Neural progenitor cell (in vitro differentiated cells): ENCODE results near the gene CCDC112.

Source experiments
- EZH2phosphoT487 ChIP-seq: fragments of 200-600 bp; sonication (generic); IDR thresholded peaks from 2 replicates; pipeline ENCODE4 v1.6.1; 2017; ENCODE audit warnings: antibody characterized with exemption
- TF ChIP-seq, protein P1 (sequence below): fragments of 200-600 bp; sonication (generic); IDR thresholded peaks from 2 replicates; pipeline ENCODE4 v1.5.1; 2017; ENCODE audit warnings: antibody characterized with exemption, mild to moderate bottlenecking

DNA sequence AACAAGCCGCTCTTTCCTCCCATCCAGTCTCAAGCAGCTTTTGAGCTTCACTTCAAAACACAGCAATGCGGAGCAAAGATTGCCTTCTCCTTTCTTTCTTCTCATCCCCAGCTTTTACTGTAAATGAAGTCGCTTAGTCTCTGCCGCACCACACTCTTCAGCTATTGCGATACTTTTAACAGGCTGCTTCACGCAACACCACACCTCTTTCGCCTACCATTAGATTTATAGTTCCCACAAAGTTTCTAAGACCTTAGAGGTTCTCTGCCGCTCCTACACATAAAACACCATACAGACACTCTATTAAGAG lies 34.5 kb downstream of the CCDC112 start:
- TF ChIP-seq, protein P1, sequence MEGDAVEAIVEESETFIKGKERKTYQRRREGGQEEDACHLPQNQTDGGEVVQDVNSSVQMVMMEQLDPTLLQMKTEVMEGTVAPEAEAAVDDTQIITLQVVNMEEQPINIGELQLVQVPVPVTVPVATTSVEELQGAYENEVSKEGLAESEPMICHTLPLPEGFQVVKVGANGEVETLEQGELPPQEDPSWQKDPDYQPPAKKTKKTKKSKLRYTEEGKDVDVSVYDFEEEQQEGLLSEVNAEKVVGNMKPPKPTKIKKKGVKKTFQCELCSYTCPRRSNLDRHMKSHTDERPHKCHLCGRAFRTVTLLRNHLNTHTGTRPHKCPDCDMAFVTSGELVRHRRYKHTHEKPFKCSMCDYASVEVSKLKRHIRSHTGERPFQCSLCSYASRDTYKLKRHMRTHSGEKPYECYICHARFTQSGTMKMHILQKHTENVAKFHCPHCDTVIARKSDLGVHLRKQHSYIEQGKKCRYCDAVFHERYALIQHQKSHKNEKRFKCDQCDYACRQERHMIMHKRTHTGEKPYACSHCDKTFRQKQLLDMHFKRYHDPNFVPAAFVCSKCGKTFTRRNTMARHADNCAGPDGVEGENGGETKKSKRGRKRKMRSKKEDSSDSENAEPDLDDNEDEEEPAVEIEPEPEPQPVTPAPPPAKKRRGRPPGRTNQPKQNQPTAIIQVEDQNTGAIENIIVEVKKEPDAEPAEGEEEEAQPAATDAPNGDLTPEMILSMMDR: no peak
- TF ChIP-seq EZH2phosphoT487: no peak
